ENCODE data around the gene CNST. TPM values are rescaled to one million over a fixed set of nuclear protein-coding genes. Genes with fewer than 3 reads are reported as not detected.

Gene CNST
- total and polyA plus RNA-seq, 9 of the 15 experiments (the other 6 are each of a cell fraction or from before 2014, with no cell fraction given): 17.0 to 55.3 (median 30.8) TPM

DNA sequence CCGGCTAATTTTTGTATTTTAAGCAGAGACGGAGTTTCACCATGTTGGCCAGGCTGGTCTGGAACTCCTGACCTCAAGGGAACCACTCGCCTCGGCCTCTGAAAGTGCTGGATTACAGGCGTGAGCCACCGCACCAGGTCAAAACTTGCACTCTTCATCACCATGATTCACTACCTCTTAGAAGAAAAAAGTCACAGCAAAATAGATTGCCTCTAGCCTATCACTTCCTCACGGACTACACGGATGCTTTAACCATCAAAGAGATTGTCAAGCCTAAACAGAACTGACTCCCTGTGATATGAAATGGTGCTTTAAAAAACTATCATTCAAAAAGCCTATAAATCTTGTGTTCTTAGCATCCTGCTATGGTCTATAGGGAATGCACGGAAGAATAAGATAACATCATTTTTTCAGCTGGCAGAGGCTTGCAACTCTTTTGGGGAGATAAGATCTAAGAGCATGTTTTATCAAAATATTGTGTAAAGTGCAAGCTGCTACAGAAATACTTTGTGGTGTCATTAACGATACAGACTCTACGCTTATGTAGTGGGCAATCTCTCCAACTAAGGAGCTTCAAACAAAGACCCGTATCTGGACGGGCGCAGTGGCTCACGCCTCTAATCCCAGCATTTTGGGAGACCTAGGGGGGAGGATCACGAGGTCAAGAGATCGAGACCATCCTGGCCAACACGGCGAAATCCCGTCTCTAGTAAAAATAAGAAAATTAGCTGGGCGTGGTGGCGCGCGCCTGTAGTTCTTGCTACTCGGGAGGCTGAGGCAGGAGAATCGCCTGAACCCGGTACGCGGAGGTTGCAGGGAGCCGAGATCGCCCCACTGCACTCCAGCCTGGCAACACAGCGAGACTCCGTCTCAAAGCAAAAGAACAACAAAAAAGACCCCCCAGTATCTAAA is 1.2 kb upstream of the CNST start (continued):
- TF ChIP-seq NFE2L1 (tag; IDR thresholded peaks at IDR 0.05; ENCODE audit: borderline replicate concordance, low read depth) (no peak), PHF21A (IDR thresholded peaks at IDR 0.05; ENCODE audit: borderline replicate concordance, low read depth) (no peak), ZNF165 (CRISPR knock-in tag; IDR thresholded peaks at IDR 0.05; ENCODE audit: borderline replicate concordance) (no peak), MEIS2 (IDR thresholded peaks at IDR 0.05; ENCODE audit: partially characterized antibody) (peak; percentile 21), KLF16 (IDR thresholded peaks at IDR 0.05) (no peak), FOXK1 (CRISPR knock-in tag; IDR thresholded peaks at IDR 0.05; ENCODE audit: borderline replicate concordance) (peak; percentile 65; the same call in 1 of the 2 replicates), ZBTB26 (CRISPR knock-in tag; IDR thresholded peaks at IDR 0.05) (no peak), MTF1 (CRISPR knock-in tag; IDR thresholded peaks at IDR 0.05; ENCODE audit: borderline replicate concordance) (peak; percentile 63; the same call in 1 of the 2 replicates), SMARCA4 (IDR thresholded peaks at IDR 0.05) (no peak), SRSF9 (IDR thresholded peaks at IDR 0.05; ENCODE audit: borderline replicate concordance, low read depth, low read length) (no peak), RBM15 (IDR thresholded peaks at IDR 0.05; ENCODE audit: insufficient read depth, low read length) (no peak), DEAF1 (CRISPR knock-in tag; IDR thresholded peaks at IDR 0.05) (no peak), ZNF778 (CRISPR knock-in tag; IDR thresholded peaks at IDR 0.05) (no peak), POLR3A (IDR thresholded peaks at IDR 0.05; ENCODE audit: borderline replicate concordance, extremely low read depth, insufficient read depth, insufficient read length) (peak; percentile 65), ZNF57 (CRISPR knock-in tag; IDR thresholded peaks at IDR 0.05) (no peak), MAFK (IDR thresholded peaks at IDR 0.05; ENCODE audit: low read length) (no peak), BCLAF1 (IDR thresholded peaks at IDR 0.05; ENCODE audit: borderline replicate concordance in 1 of 2, control insufficient read depth in 1 of 2, low read depth in 2 of 2, low read length in 1 of 2) (no peak), KDM1A (IDR thresholded peaks at IDR 0.05) (peak; percentile 53 to 60)
- TF ChIP-seq, protein P1, sequence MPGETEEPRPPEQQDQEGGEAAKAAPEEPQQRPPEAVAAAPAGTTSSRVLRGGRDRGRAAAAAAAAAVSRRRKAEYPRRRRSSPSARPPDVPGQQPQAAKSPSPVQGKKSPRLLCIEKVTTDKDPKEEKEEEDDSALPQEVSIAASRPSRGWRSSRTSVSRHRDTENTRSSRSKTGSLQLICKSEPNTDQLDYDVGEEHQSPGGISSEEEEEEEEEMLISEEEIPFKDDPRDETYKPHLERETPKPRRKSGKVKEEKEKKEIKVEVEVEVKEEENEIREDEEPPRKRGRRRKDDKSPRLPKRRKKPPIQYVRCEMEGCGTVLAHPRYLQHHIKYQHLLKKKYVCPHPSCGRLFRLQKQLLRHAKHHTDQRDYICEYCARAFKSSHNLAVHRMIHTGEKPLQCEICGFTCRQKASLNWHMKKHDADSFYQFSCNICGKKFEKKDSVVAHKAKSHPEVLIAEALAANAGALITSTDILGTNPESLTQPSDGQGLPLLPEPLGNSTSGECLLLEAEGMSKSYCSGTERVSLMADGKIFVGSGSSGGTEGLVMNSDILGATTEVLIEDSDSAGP (CRISPR knock-in tag; IDR thresholded peaks at IDR 0.05): no peak

Data from K562 (cell line).